GM10248 (cell line): ENCODE measurements around the gene FKBP10.
A peak's percentile ranks its signal among the peaks of the same experiment; 100 is the strongest.

Source experiments
- CTCF ChIA-PET: fragments of 300-600 bp; sonication (Branson Sonifier 250); formaldehyde crosslinking; extraction: SDS; loops from one replicate; lab custom pipeline; 2021; ENCODE audit warnings: antibody characterized with exemption; lab: Yijun Ruan, JAX
- POLR2A ChIA-PET: fragments of 350-650 bp; sonication (Branson Sonifier 250); formaldehyde crosslinking; extraction: SDS; loops from one replicate; lab custom pipeline; 2020; ENCODE audit warnings: antibody characterized with exemption; lab: Yijun Ruan, JAX
- DNase-seq: peaks from one replicate; pipeline ENCODE4 v3.0.0; 2012; ENCODE audit errors: extremely low spot score
- TF ChIP-seq, protein P1 (sequence below): IDR thresholded peaks from 2 replicates; pipeline ENCODE4 v1.5.1; 2012; ENCODE audit warnings: mild to moderate bottlenecking, low read depth; ENCODE audit errors: extremely low read depth, missing control alignments, control extremely low read depth

The FKBP10 gene, protein sequence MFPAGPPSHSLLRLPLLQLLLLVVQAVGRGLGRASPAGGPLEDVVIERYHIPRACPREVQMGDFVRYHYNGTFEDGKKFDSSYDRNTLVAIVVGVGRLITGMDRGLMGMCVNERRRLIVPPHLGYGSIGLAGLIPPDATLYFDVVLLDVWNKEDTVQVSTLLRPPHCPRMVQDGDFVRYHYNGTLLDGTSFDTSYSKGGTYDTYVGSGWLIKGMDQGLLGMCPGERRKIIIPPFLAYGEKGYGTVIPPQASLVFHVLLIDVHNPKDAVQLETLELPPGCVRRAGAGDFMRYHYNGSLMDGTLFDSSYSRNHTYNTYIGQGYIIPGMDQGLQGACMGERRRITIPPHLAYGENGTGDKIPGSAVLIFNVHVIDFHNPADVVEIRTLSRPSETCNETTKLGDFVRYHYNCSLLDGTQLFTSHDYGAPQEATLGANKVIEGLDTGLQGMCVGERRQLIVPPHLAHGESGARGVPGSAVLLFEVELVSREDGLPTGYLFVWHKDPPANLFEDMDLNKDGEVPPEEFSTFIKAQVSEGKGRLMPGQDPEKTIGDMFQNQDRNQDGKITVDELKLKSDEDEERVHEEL

DNA sequence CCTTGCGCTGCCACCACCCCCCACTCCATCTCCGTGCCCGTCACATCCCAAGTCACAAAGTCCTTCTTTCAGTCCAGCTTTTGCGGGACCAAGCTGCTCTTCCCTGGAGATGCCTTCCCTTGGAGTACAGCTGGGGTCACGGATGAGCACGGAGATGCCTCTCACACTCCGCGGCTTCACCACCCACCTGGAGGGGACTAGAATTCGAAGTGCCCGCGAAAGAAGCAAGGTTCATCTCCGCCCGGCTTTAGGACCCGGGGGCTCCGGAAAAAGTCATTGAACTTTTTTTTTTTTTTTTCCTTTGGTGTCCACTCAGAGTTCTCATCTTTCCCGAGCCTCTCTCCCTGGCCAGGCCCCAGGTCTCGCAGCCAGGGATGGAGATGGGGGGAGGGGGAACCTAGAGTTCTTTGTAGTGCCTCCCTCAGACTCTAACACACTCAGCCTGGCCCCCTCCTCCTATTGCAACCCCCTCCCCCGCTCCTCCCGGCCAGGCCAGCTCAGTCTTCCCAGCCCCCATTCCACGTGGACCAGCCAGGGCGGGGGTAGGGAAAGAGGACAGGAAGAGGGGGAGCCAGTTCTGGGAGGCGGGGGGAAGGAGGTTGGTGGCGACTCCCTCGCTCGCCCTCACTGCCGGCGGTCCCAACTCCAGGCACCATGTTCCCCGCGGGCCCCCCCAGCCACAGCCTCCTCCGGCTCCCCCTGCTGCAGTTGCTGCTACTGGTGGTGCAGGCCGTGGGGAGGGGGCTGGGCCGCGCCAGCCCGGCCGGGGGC, at the start of gene FKBP10:
Gene FKBP10 (plus strand): TSS at position 624 of the 771 bp plus-strand sequence. CDS start 31 bp downstream, at position 655.
- TF ChIP-seq, protein P1, sequence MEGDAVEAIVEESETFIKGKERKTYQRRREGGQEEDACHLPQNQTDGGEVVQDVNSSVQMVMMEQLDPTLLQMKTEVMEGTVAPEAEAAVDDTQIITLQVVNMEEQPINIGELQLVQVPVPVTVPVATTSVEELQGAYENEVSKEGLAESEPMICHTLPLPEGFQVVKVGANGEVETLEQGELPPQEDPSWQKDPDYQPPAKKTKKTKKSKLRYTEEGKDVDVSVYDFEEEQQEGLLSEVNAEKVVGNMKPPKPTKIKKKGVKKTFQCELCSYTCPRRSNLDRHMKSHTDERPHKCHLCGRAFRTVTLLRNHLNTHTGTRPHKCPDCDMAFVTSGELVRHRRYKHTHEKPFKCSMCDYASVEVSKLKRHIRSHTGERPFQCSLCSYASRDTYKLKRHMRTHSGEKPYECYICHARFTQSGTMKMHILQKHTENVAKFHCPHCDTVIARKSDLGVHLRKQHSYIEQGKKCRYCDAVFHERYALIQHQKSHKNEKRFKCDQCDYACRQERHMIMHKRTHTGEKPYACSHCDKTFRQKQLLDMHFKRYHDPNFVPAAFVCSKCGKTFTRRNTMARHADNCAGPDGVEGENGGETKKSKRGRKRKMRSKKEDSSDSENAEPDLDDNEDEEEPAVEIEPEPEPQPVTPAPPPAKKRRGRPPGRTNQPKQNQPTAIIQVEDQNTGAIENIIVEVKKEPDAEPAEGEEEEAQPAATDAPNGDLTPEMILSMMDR: no peak
- CTCF ChIA-PET: interaction anchor here (1.1 to 3.8 kb wide), 9 partner anchors 11 to 80 kb away, joined by 3 to 21 read pairs (median 5); partner anchors contain the start of gene KLHL11
- DNase-seq: peak; percentile 64
- POLR2A ChIA-PET: no interaction called here

GRCh38 chr17:41763327-41763726, 49.5 kb upstream of the FKBP10 start:
- CTCF ChIA-PET: interaction anchor here (1.2 to 2.1 kb wide), 4 partner anchors 11 to 67 kb away, joined by 4 to 8 read pairs (median 4); no protein-coding TSS in a partner anchor
- DNase-seq: no peak
- TF ChIP-seq, protein P1: no peak
- POLR2A ChIA-PET: no interaction called here

DNA sequence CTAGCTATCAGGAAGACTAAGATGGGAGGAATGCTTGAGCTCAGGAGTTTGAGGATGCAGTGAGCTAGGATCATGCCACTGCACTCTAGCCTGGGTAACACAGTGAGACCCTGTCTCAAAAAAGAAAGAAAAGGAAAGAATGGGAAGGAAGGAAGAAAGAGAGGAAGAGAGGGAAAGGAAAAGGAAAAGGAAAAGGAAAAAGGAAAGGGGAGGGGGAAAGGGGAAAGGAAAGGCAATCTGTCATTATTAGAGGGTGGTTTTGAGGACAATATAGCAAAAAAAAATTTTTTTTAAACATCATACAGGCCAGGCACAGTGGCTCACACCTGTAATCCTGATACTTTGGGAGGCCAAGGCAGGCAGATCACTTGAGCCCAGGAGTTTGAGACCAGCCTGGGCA, 46.7 kb upstream of the FKBP10 start:
- CTCF ChIA-PET: no interaction called here
- TF ChIP-seq, protein P1: no peak
- DNase-seq: no peak
- POLR2A ChIA-PET: no interaction called here

GRCh38 chr17:41767324-41768042, 45.3 kb upstream of the FKBP10 start:
- TF ChIP-seq, protein P1: no peak
- DNase-seq: no peak
- ChIA-PET POLR2A (no interaction called here), CTCF (no interaction called here)

GRCh38 chr17:41768682-41769288, 44.0 kb upstream of the FKBP10 start:
- ChIA-PET POLR2A (interaction anchor here (0.9 kb wide), 1 partner anchor 80 kb away, joined by 4 read pairs; no protein-coding TSS in a partner anchor), CTCF (interaction anchor here (1.0 kb wide), 1 partner anchor 33 kb away, joined by 3 read pairs; no protein-coding TSS in a partner anchor)
- DNase-seq: no peak
- TF ChIP-seq, protein P1: no peak
